ENCODE data around the gene MMP12. TPM values are rescaled to one million over a fixed set of nuclear protein-coding genes. Genes with fewer than 3 reads are reported as not detected.

The MMP12 gene
- polyA plus RNA-seq, 6 donors from 2014 or later: not detected

DNA sequence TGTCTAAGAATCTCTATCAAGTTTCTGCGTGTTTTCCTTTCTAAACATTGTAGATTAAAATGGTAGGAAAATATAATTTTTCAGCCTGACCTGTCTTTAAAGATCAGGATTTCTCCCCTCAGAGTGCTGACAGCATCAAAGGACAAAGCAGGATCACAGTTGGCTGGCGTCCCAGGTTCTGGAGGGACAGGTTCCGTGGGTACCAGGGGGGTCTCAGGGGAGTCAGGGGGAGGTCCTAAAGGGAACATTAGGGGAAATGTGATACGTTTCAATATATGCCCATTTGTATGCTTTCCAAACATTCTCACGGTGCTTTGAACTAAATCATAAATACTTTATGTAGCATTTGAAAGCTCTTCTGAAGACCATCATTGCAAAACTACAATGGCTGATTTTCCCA lies 34.8 kb downstream of the MMP12 start:
- no peaks in the 10 kb centered on the region for H3K36me3 Mint-ChIP-seq
- H3K27ac Mint-ChIP-seq: no peak overlapping the region
- DNase-seq (no peak), ATAC-seq (ENCODE audit: low read depth in 2 of 2) (no peak)
- H3K4me1 Mint-ChIP-seq: no peaks in the 10 kb centered on the region
- H3K27me3 Mint-ChIP-seq: peaks cover 6 to 11% (median 10%) of the 10 kb centered on the region in 3 donors
- H3K4me3 Mint-ChIP-seq: no peak overlapping the region
- no peaks in the 10 kb centered on the region for H3K9me3 Mint-ChIP-seq

DNA sequence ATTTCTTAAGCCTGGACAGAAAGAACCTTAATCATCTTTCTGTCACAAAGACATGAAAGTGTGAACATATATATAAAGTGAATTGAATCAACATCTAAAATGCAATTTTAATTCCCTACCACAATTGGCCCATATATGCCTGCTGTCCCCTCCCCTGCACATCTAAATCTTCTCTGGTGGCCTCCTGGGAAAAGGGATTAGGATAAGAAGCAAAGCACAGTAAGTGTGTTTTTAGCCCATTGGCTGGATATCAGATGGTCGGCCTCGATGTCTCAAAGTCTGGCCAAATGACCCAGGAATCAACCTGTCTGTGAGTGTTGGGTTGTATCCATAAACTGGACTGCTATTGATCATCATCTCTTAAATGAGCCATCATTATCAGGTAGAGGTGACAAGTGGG lies 37.1 kb downstream of the MMP12 start:
- ATAC-seq (ENCODE audit: low read depth in 2 of 2): no peak
- Mint-ChIP-seq H3K36me3 (no peaks in the 10 kb centered on the region), H3K4me3 (no peak overlapping the region), H3K27ac (no peak overlapping the region), H3K9me3 (peaks cover 0 to under 1% (median 0%) of the 10 kb centered on the region in 7 donors), H3K27me3 (peaks cover under 1 to 11% (median 10%) of the 10 kb centered on the region in 3 donors), H3K4me1 (no peaks in the 10 kb centered on the region)
- DNase-seq: no peak

DNA sequence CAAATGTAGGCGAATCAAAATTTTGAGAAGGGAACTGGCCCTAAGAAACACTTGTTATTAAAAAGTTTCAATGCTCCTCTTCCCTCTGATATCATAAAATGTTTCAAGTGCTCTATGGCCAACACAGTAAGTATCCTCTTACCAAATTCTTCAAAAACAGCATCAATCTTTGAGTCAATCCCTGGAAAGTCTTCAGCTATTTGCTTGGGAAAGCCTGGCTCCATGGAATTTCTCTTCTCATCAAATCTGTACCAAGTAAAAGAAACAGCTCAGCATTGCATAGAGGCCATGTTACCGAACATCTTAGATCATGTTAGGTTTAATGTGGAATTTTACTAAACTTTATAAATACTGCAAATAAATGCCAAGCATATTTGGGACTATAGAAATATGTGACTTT lies 37.6 kb downstream of the MMP12 start:
- H3K4me3 Mint-ChIP-seq: no peak overlapping the region
- no peak for ATAC-seq (ENCODE audit: low read depth in 2 of 2)
- no peaks in the 10 kb centered on the region for H3K36me3 Mint-ChIP-seq
- no peaks in the 10 kb centered on the region for H3K4me1 Mint-ChIP-seq
- DNase-seq: no peak
- peaks cover 0 to 2% (median 0%) of the 10 kb centered on the region in 7 donors for H3K9me3 Mint-ChIP-seq
- H3K27ac Mint-ChIP-seq: no peak overlapping the region
- peaks cover 5 to 15% (median 10%) of the 10 kb centered on the region in 3 donors for H3K27me3 Mint-ChIP-seq

DNA sequence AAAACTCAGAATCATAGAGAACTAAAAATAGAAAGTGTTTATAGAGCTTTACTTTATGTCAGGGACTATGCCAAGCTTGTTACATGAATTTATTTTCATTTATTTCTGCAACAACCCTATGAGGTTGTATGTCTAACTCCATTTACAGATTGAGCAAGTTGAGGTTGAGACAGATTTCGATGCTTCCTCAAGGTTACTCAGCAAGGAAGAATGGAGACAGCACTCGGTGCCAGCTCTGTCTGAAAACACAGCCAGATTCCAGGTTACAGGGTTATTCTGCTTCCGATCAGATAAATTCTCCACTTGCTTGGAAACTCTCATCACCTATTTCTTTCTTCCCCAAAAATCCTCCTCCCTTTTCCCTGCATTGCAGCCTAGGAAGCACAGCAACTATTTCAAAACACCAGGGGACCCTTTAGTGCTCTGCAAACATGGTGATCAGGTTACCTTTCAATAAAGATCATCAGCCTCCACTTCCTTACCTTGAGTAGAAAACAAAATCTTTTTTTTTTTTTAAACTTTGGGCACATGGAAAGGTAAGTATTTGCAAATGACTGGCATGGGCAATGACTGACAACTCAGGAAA lies 38.4 kb downstream of the MMP12 start:
- Mint-ChIP-seq H3K9me3 (peaks cover 0 to 2% (median 0%) of the 10 kb centered on the region in 7 donors), H3K36me3 (no peaks in the 10 kb centered on the region), H3K4me3 (no peak overlapping the region), H3K27me3 (peaks cover 13 to 22% (median 15%) of the 10 kb centered on the region in 3 donors), H3K4me1 (peaks cover 0 to 3% (median 0%) of the 10 kb centered on the region in 3 donors), H3K27ac (peak overlapping the region in 2 of 6 donors; percentile 54 to 61)
- DNase-seq: no peak
- ATAC-seq (ENCODE audit: low read depth in 2 of 2): no peak

DNA sequence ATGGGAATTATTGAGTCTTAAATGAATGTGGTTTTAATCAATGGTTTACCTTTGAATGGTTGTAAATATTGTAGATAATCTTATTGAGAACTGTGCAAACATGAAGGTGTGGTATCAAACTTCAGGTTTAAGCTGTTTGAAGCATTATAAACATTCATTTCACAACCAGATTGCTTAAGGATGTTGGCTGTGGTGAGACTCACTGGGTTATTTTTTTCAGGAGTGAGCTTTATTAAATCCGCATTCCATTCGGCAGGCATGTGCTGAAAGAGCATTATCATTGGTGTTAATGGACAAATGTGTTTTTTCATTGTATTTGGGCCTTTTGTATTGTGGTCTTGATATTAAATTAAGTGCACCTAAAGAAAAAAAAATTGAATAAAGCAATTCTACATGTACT lies 41.1 kb downstream of the MMP12 start:
- Mint-ChIP-seq H3K36me3 (no peaks in the 10 kb centered on the region), H3K27ac (no peak overlapping the region), H3K4me3 (no peak overlapping the region), H3K27me3 (peaks cover 31 to 39% (median 32%) of the 10 kb centered on the region in 3 donors), H3K9me3 (peaks cover 0 to 2% (median 0%) of the 10 kb centered on the region in 7 donors), H3K4me1 (peaks cover 0 to 3% (median 0%) of the 10 kb centered on the region in 3 donors)
- DNase-seq (no peak), ATAC-seq (ENCODE audit: low read depth in 2 of 2) (no peak)

DNA sequence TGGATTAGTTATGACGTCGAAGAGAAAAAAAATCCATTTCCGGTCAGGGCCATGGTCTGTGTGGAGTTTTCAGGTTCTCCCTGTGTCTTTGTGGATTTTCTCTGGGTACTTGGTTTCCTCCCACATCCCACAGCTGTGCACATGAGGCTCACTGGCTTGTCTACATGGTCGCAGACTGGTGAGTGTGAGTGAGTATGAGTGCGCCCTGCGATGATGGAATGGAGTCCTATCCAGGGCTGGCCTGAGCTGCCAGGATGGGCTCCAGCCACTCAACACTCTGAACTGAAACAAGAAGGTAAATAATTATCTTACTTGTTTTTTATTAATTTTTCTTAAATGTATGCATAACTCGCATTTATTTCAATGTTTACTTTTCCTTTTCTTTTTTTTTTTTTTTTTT lies 42.2 kb downstream of the MMP12 start:
- DNase-seq (no peak), ATAC-seq (ENCODE audit: low read depth in 2 of 2) (no peak)
- Mint-ChIP-seq H3K4me1 (peaks cover 0 to 3% (median 0%) of the 10 kb centered on the region in 3 donors), H3K36me3 (no peaks in the 10 kb centered on the region), H3K27ac (no peak overlapping the region), H3K9me3 (peaks cover 0 to 2% (median 0%) of the 10 kb centered on the region in 7 donors), H3K27me3 (peaks cover 31 to 39% (median 32%) of the 10 kb centered on the region in 3 donors), H3K4me3 (no peak overlapping the region)

DNA sequence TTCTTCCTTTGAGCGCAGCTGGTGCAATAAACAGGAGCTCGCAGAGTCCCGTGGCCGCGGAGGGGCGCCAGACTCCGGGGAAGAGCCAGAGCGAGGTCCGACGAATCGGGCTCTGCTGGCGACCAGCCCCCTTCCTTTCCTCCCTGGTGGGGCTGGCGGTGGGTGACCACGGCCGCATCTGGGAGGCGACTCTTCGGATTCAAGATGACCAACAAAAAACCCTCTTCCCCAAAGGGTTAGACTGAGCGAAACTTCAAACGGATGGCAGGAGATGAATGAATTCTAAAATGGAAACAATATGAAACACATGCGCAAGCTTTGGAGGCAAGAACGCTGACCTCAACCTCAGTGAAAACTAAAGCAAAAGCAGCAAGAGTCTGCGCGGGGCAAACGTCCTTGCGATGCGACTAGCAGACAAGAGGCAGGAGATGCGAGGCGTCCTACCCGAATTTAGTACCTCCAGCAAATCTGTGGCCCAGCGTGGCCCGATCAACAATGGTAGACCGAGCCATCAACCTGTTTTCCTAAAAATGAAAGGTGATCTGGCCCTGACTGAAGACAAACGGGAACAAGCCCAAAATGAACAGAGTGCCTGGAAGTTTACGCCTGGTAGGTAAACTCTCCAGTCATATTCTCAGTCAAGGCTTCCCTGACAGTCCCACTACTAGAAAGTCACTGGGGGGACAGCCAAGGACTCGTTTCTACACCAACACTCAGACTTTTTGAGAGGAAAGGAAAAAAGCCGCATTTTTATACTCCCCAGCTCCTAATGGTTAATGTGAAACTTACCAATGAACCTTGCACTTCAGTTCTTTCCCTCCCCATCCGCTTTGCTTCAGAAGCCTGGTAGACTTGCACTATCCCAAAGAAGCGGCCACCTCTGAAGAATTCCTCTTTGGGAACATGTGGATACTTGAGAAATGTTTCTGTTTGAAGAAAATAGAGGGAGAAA lies 43.0 kb downstream of the MMP12 start:
- Mint-ChIP-seq H3K4me3 (no peak overlapping the region), H3K4me1 (peaks cover 0 to 3% (median 0%) of the 10 kb centered on the region in 3 donors), H3K36me3 (no peaks in the 10 kb centered on the region), H3K27me3 (peaks cover 34 to 48% (median 39%) of the 10 kb centered on the region in 3 donors), H3K27ac (peak overlapping the region in 1 of 6 donors; percentile 24), H3K9me3 (peaks cover 0 to 2% (median 0%) of the 10 kb centered on the region in 7 donors)
- ATAC-seq (ENCODE audit: low read depth in 2 of 2) (no peak), DNase-seq (no peak)

DNA sequence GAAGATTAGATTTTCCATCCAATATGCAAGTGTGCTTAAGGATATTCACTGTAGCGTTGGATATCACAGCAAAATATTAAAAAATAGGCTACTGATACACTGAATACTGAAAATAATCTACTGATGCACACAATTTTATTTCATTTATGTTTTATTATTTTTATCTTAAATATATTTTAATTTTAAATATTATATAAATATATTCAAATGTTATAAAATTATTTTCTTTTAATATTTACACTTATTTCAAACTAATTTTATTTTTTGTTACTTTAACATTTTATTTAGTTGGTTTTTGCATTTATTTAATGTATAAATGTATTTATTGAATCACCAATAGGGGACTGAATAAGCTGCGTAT lies 43.7 kb downstream of the MMP12 start:
- ATAC-seq (ENCODE audit: low read depth in 2 of 2) (no peak), DNase-seq (no peak)
- H3K4me1 Mint-ChIP-seq: peaks cover 0 to 3% (median 0%) of the 10 kb centered on the region in 3 donors
- peaks cover 34 to 52% (median 39%) of the 10 kb centered on the region in 3 donors for H3K27me3 Mint-ChIP-seq
- H3K36me3 Mint-ChIP-seq: no peaks in the 10 kb centered on the region
- no peak overlapping the region for H3K27ac Mint-ChIP-seq
- peaks cover 0 to 6% (median 0%) of the 10 kb centered on the region in 7 donors for H3K9me3 Mint-ChIP-seq
- H3K4me3 Mint-ChIP-seq: no peak overlapping the region

DNA sequence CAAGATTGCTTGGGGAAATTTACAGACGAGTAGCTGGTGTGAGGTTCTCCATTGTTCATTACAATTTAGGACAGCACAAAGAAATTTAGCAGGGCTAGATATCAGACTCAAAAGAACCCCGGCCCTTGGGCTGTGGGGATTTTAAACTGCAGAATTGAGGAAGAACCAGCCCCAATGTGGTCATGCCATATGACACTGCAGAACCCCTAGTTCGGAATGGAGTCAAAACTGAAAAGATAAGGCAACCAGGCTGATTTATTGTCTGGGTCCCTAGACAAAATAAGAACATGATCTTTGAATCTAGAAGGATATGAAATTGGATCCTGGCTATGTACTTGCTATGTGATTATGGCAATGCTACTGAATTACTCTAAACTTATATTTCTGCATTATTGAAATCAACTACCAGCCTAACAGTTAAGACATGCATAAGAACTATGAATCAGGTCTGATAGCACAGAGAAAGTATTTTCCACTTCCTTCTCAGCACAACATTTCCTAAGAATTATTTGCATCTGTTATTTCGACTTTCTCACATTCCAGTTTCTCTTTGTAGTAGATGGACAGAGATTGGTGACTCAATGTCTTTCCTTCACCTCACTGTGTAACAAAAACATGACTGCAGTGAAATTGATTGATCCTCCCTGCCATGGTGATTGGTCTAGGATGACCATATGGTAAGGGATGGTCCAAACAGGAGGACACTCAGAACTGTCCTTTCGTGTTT lies 44.6 kb downstream of the MMP12 start:
- Mint-ChIP-seq H3K27me3 (peaks cover 34 to 57% (median 39%) of the 10 kb centered on the region in 3 donors), H3K9me3 (peaks cover 0 to 6% (median 0%) of the 10 kb centered on the region in 7 donors)

DNA sequence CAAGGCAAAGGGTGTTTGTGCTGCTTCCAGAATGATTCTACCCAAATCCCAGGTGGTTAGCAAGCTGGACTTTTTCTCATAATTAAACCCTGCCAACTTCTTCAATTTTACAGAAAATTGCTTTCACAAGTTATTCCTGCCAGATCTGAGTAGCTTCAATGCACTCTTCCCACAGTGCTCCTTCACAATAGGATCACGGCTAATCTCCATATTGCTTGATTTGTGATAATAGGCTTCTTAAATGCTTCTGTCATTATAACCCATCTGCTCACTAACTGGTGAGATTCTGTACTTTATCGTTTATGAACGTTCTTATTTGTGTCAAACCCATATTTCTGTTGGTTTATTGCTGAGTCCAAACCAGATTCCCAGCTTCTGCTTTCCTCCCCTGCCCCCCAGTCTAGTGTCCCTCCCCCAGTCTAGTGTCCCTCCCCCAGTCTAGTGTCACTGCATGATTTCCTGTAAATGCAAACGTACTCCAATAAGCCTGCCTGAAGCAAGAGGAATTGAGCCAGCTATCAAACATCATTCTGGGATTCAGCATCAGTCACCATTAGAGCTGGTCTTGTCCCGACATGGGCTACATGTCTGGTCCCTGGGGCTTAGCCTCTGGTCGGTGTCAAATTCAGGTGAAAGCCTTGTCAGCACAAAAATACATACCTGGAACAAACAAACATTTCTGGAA lies 45.3 kb downstream of the MMP12 start:
- H3K9me3 Mint-ChIP-seq: peaks cover 0 to 6% (median 0%) of the 10 kb centered on the region in 7 donors
- H3K27ac Mint-ChIP-seq: no peak overlapping the region
- no peaks in the 10 kb centered on the region for H3K36me3 Mint-ChIP-seq
- peaks cover 0 to 3% (median 0%) of the 10 kb centered on the region in 3 donors for H3K4me1 Mint-ChIP-seq
- H3K4me3 Mint-ChIP-seq: no peak overlapping the region
- no peak for ATAC-seq (ENCODE audit: low read depth in 2 of 2)
- DNase-seq: no peak
- H3K27me3 Mint-ChIP-seq: peaks cover 29 to 52% (median 39%) of the 10 kb centered on the region in 3 donors

More for the DNA sequence above, 44.6 kb downstream of the MMP12 start:
- no peaks in the 10 kb centered on the region for H3K36me3 Mint-ChIP-seq
- DNase-seq: no peak
- no peak overlapping the region for H3K4me3 Mint-ChIP-seq
- H3K4me1 Mint-ChIP-seq: peaks cover 0 to 3% (median 0%) of the 10 kb centered on the region in 3 donors
- no peak overlapping the region for H3K27ac Mint-ChIP-seq
- ATAC-seq (ENCODE audit: low read depth in 2 of 2): no peak

DNA sequence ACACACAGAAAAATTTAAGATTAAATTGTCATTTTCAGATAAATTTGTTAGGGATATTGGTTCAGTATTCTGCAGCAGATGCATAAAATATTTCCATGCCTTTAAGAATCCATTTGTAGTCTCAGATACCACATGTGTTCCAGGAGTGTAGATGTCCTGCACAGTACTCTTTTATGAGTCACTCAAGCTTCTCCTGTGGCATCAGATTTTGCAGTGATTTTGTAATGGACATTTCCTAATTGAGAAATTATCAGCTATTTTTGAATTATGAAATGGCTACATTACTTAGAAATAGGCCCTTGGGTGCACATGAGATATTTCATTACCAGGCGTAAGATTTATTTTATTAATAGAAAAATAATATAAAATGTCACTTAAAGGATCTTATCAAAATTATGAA lies 50.2 kb downstream of the MMP12 start:
- no peak overlapping the region for H3K4me3 Mint-ChIP-seq
- DNase-seq (no peak), ATAC-seq (ENCODE audit: low read depth in 2 of 2) (no peak)
- H3K27ac Mint-ChIP-seq: no peak overlapping the region
- H3K27me3 Mint-ChIP-seq: peaks cover 11 to 22% (median 13%) of the 10 kb centered on the region in 3 donors
- H3K36me3 Mint-ChIP-seq: no peaks in the 10 kb centered on the region
- peaks cover 0 to 6% (median 0%) of the 10 kb centered on the region in 7 donors for H3K9me3 Mint-ChIP-seq
- H3K4me1 Mint-ChIP-seq: no peaks in the 10 kb centered on the region

DNA sequence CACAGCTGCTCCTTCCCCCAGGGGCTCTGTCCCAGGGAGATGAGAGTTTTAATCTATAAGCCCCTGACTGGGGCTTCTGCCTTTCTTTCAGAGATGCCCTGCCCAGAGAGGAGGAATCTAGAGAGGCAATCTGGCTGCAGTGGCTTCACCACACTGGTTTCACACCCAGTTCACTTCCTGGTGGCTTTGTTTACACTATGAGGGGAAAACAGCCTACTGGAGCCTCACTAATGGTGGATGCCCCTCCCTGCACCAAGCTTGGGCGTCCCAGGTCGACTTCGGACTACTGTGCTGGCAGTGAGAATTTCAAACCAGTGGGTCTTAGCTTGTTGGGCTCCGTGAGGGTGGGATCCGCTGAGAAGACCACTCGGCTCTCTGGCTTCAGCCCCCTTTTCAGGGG lies 55.3 kb downstream of the MMP12 start:
- Mint-ChIP-seq H3K36me3 (no peaks in the 10 kb centered on the region), H3K4me1 (no peaks in the 10 kb centered on the region), H3K27ac (no peak overlapping the region), H3K27me3 (no peaks in the 10 kb centered on the region), H3K4me3 (no peak overlapping the region), H3K9me3 (peaks cover 4 to 36% (median 18%) of the 10 kb centered on the region in 7 donors)
- ATAC-seq (ENCODE audit: low read depth in 2 of 2) (no peak), DNase-seq (no peak)

DNA sequence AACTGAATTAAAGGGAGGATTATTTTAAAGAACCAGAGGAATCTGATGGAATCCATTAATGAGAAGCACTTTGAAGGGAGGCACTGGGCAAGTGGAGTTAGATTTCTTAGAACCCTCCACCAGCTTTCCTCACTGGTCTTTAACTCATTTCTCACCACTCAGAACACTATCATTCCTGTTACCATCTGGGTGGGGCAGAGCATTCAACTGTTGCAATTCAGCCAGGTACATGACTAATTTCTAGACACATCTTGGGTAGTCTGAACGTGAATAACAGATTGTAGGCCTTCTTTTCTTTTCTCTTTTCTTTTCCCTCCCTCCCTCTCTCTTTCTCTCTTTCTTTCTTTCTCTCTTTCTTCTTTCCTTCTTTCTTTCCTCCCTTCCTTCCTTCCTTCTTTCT lies 61.3 kb downstream of the MMP12 start:
- Mint-ChIP-seq H3K36me3 (no peaks in the 10 kb centered on the region), H3K9me3 (peaks cover 7 to 35% (median 21%) of the 10 kb centered on the region in 7 donors), H3K4me1 (no peaks in the 10 kb centered on the region), H3K4me3 (no peak overlapping the region), H3K27ac (no peak overlapping the region), H3K27me3 (peaks cover 0 to 16% (median 6%) of the 10 kb centered on the region in 3 donors)
- ATAC-seq (ENCODE audit: low read depth in 2 of 2) (no peak), DNase-seq (no peak)

Data from naive B cell (primary cell).